NCI-H1930 (cell line): Measurements from ENCODE around the gene MOG.

Source experiments
- DNase-seq, 2 experiments: peaks; one replicate each; lab custom pipeline; 2025; lab: John Stamatoyannopoulos, UW

The MOG gene

GRCh38 chr6:29676981-29677601 lies 20.2 kb downstream of the MOG start:
- DNase-seq, result no peak

GRCh38 chr6:29678114-29678513 lies 21.2 kb downstream of the MOG start:
- DNase-seq, result no peak

GRCh38 chr6:29679962-29680361 lies 23.1 kb downstream of the MOG start:
- no peak for DNase-seq

GRCh38 chr6:29680416-29680815 lies 23.5 kb downstream of the MOG start:
- no peak for DNase-seq

DNA sequence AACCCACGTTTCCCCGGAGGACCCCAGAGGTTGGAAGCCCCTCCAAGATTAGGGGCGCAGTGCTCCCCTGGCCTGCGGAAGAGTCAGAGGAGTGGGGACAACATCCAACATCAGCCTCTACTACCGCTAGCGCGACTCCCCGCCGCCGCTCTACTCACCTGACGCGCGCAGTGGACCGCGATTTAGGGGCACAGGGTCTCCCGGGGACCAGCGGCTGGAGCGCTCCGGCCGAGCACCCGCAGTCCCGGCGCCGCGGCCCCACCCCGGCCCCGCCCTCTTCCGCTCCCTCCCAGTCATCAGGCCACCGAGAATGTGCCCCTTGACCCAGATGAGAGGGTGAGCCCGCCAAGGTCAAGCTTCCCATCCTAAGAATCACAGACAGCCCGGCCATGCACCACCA lies 24.0 kb downstream of the MOG start, which contains the start of gene ZFP57:
Gene ZFP57 (minus strand): TSS at position 249 of the 400 bp plus-strand sequence. CDS start 4,149 bp downstream, outside the sequence.
- DNase-seq, result no peak

DNA sequence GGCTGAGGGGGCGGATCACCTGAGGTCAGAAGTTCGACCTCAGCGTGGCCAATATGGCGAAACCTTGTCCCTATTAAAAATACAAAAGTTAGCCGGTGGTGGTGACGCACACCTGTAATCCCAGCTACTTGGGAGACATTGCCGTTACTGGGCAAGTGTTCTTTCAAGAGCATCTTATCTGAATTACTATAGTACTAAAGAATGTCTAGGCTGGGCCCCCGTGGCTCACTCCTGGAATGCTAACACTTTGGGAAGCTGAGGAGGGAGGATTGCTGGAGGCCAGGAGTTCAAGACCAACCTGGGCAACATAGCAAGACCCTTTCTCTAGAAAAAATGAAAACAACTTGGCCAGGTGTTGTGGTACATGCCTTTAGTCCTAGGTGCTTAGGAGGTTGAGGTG lies 24.9 kb downstream of the MOG start:
- DNase-seq, result no peak

DNA sequence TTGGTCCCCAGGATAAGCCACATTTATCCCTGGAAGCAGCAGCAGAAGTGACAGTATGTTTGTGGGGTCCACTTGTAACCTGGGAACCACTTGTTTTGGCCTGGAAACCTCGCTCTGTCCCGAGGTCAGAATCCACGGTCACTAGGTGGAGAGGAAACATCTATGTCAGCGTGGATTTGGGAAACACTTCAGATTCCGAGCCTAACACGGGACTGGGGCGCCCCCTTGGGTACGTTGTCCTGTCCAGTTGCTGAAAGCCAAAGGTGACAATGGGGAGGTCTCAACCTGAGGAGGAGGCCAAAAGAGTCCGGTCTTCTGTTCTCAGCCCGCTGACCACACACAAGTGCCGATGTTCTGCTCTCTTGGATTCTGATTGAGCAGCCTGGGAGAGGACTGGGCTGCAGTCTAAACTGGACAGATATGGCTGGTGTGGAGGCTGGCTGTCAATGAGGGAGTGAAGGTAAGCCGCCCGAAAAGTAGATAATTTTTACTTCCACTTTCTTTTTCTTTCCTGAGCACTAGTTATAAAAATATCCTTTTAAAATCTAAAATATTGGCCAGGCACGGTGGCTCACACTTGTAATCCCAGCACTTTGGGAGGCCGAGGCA lies 28.9 kb downstream of the MOG start:
- DNase-seq, result no peak

DNA sequence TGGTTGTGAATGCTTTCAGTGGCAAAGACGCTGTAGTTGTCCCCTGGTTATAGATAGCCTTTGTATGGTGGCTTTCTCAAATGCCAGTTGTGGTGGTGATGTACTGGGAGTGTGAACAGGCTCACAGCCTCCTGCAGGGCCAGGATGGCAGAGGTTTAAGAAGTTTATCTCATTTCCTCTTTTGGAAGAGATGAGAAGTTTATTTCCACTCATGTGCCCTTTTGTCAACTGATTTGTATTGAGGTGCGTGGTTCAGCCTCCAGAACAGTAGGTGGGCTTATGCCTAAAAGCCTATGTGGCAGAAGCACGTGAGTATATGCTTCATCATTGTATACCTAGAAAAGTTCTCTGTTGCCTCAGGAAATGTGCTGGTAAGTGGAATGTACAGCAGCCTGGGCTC lies 37.7 kb downstream of the MOG start:
- DNase-seq, result no peak

DNA sequence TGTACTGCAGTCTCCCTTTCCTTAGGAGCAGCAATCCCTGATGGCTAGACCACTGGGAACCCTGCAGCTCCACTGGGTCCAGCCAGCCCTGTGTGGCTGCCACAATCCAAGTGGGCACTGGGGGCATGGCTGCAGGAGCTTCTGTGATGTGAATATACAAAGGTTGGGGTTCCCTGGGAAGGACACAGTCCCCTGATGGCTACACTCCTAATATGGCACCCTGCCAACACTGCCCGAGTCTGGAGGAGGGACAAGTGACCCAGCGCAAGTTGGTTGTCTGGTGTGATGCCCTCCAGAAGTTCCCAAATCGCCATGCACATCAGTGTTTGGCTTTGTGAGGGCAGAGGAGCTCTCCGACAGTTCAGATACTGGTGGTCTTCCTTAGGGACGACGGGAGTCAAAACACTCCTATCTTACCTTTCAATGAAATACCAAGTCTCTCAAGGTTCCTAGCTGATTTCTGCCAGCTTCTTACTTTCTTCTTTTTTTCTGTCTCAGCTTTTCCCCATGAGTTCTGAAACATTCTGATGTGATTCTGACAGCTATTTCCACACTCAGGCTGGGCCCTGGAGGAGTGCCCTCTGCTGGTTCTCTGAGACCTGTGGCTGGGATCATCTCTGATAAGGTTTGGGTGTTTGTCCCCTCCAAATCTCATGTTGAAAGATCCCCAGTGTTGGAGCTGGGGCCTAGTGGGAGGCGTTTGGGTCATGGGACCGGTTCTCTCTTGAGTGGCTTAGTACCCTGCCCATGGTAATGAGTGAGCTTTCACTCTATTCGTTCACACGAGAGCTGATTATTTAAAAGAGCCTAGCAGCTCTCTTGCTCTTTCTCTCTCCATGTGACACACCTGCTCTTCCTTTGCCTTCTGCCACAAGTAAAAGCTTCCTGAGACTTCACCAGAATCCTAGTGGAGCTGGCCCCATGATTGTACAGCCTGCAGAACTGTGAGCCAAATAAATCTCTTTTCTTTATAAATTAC lies 39.5 kb downstream of the MOG start:
- no peak for DNase-seq

GRCh38 chr6:29702519-29703103 lies 45.7 kb downstream of the MOG start:
- DNase-seq, result peak in 1 of 2 experiments; percentile 27

- peak in 1 of 2 experiments; percentile 12 for DNase-seq
These were observed 48.7 kb downstream of the MOG start for GRCh38 chr6:29705389-29706231.

- no peak for DNase-seq
These were observed 51.7 kb downstream of the MOG start for GRCh38 chr6:29708432-29709179.

- DNase-seq, result no peak
These were observed 52.3 kb downstream of the MOG start for GRCh38 chr6:29709188-29709587.

DNA sequence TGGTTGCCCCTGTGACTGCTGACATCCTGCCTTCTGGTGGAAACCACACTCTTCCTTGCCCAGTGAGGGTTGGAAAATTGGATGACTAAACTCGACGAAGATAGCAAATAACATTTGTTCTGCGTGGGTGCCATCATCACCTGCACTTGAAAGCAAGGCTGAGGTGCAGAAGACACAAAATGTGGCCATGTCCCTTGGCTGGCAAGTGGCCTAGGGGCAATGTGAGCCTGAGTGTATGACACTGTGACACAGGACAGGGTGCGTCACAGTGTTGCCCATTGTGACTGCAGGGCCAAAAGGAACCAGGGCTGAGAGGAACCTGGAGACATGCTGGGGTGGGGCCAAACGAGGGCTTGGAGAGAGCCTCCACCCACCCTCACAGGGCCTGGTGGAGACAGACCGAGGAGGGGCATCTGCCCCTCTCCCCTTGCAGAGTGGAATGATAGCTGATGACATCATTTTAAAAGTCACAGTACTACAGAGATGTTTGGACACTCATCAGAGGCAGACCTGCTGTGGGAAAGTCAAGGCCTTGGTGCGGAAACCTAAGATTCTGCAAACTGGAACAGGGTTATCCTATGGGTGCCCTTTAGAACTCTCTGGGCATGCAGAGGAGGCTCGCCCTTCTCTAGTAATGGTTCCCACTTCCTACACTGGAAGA lies 53.5 kb downstream of the MOG start:
- no peak for DNase-seq

DNA sequence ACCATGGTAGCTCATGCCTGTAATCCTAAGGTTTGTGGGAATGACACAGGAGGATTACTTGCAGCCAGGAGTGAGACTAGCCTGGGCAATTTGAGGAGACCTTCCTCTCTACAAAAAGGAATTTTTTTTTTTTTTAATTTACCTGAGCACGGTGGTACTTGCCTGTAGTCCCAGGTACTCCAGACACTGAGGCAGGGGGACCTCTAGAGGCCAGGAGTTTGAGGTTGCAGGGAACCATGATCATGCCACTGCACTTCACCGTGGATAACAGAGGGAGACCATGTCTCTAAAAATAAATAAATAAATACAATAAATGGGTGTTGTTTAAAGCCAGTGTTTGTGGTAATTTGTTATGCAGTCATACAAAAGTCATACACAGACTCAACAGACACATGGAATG lies 64.0 kb downstream of the MOG start:
- no peak for DNase-seq
